COLO829 (cell line): ENCODE data around the gene DMBX1.

Experiments used
- DNase-seq: peaks from one replicate; pipeline ENCODE4 v3.0.0; 2012; ENCODE audit warnings: low spot score

The DMBX1 gene

DNA sequence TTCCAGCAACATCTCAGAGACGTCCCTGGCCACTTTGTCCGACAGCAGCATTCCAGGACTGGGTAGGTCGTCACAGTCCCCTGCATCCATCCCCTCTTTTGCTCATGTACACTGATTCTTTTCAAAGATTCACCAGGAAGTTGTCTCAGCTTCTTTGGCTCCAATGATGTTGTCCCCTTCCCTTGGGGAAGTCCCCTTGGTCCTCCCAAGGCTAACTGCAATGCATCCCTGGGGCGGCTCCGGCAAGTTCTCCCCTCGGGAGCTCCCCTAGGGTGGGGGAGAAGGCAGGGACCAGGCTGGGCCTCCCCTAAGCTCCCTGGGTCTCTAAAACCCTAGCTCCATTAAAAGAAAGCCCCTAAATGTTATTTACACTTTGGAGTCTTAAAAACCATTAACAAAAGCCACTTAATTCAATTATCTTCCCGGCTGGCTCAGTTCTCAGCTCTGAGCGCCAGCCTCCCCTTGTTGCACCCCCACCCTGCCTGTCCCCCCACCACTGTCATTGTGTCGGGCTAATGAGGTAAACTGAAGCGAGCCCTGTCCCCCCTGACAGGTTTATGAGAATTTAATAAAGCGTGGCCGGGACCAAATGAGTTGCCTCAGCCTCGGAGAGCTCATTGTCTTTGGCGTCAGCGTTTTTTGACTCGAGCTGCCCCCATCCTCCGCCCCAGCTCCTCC lies 36.5 kb downstream of the DMBX1 start:
- no peak for DNase-seq

DNA sequence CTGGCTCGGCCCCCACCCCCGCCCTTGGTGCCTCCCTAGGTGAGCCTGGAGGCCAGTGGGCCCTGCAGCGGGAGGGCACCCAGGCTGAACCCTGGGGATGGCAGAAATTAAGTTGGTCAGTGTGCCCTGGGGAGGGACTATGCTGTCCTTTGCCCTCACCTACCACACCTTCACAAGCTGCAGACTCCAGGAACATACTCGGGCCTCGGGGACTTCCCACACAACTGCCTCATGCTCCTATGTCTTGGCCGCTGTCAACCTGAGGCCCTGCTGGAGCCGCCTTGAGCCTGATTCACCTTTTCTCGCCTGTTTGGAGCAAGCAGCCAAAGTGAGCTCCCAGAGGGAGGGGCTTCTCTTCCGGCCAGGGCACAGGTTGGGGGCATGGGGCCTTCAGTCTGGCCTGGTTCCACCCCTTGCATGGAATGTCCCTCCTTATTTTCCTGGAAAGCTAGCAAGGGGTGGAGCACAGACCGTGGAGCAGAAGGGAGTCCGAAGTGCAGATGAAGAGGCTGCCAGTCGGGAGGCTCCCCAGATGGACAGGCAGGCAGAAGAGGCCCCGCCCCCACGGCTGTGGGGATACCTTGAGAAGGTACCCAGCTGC lies 37.2 kb downstream of the DMBX1 start:
- no peak for DNase-seq

DNA sequence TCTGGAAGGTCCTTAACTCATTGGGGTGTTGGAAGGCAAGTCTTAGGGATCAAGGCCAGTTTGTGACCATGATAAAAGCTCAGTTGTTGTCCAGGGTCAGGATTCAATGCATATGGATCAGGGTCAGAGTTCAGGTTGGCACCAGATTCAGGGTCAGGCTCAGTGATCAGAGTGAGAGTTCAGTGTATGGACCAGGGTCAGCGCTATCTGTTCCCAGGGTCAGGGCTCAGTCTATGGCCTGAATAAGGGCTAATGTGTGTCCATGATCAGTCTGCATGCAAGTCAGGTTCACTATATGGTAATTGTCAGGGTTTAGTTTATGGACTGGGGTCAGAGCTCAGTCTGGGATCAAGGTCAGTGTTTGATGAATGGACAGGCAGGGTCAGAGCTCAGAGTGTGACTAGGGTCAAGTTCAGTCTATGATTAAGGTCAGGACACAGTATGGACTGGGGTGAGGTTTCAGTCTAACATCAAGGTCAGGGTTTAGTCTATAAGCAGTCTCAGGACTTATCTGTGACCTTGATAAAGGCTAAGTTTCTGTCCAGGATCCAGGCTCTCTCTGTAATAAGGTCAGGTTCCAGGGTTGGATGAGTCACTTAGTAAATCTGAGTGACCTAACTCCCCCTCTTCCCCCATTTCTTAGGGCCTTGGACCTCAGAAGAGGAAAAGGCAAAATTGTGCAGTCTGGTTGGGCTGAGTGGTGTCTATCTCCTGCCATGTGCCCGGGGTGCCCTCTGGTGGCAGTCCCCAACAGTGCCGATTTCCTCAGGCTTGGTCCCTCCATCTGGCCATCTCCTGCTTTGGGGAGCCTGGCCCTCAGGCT lies 38.0 kb downstream of the DMBX1 start:
- DNase-seq, result peak; percentile 81

DNA sequence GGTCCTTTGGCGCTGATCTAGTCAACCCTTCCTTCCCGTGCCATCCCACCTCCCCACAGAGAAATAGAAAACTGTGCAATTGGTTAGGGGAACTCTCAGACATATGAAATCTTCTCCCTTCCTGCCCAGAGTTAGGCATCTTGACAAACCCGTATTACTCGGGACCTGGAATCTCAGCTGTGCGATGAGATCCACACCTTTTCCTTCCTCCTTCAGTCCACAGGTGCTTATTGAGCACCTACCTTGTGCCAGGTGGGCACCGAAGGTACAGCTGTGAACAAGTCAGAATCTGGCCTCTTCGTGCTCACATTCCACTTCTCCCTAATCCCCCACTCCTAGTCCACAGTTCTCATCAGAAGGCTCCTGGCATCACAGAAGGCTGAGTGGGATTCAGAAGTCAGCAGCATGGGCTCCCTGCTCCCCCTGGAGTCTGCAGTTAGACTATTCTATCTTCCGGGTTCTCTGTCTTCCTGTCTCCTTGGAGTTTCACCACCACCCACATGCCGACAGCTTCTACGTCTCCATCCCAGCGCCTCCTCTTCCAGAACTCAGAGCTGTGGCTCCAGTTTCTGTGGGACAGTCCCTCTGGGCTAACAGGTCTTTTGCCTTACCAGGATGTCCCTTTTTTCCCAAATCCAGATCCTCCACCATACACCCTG lies 38.8 kb downstream of the DMBX1 start:
- peak; percentile 15 for DNase-seq

DNA sequence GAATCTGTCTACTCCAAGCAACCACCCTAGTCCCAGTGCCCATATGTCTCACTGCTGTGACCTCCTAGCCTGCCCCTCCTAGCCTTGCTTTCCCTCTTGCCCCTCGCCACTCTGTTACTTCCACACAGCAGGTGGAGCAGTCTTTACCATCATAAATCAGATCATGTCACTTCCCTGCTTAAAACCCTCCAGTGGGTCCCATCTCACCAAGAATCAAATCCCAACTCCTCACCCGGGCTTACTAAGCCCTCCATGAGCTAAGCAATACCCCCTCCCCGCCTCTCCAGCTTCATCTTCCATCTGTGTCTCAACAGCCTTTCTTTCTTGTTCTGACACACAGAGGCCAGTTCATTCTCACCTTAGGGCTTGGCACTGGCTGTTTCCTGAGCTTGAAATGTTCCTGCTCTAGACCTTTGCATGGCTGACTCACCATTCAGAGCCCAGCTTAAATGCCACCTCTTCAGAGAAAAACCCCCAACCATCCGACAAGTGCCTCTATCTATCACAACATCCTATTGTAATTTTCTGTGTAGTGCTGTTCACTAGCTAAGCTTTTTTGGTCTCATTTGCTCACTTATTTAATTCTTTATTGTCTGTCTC lies 39.5 kb downstream of the DMBX1 start:
- peak; percentile 29 for DNase-seq

DNA sequence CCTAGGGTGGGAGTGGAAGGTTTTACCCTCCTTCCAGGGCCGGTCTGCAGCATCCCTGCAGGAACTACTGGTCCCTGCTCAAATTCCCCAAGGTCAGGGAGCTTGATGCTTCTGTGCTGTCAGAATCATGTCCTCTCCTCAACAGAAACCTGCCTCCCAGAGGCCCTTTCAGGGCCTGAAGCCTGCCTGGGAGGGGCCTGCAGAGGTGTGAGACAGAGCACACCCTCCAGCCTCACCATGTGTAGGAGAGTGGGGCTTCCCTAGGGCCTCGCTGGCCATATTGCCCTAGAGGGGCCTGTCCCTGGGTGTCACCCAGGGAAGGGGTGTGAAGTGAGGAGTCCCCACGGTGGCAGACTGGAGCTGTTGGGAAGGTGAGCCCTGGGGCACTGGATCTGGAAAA lies 40.7 kb downstream of the DMBX1 start:
- DNase-seq, result no peak

GRCh38 chr1:46530791-46531409 lies 41.3 kb downstream of the DMBX1 start:
- DNase-seq, result no peak

DNA sequence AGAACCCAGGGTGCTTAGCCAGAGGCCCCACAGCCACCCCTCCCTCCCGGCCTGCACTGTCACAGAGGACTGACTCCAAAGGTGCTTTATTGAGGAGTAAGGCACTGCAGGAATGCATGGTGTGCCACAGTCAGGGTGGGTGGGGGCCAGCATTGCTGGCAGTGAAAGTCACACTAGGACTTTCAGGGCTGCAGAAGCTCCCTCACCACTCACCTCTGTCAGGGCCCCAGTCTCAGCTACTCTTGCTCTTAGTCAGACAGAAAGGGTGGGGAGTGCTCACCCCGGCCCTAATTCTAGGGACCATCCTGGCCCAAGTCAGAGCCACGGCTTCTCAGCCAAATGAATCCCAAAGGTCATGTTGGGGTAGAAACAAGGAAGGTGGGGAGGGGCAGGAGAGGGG lies 42.5 kb downstream of the DMBX1 start:
- no peak for DNase-seq

DNA sequence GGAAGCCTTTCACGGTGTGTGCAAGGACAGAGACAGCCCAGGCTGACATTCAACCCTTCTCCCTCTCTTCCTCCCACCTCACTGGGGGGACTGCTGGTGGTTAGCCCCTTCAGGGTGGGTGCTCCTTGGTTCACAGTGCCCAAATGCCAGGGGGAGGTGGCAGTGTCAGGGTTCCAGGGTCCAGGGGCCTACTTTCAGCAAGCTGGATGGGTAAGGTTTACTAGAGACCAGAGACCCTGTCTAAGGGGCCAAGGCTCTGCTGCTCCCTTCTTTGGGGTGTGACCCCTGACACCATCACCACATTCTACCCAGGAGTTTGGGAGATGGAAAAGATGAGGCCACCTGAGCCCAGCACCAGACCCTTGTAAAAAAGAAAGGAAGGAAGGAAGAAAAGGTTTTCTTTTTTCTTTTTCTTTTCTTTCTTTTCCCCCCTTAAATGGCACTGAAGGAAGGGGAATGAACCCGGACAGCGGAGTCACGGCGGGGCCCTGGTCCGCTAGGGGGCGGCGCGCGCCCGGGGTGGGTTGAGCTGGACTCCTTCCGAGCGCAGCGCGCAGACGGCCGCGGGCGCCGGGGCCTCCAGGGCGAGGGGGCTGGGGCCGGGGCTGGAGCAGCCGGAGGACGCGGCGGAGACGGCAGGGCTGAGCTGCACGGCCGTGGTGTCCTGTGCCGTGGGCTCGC lies 43.0 kb downstream of the DMBX1 start:
- DNase-seq, result no peak

DNA sequence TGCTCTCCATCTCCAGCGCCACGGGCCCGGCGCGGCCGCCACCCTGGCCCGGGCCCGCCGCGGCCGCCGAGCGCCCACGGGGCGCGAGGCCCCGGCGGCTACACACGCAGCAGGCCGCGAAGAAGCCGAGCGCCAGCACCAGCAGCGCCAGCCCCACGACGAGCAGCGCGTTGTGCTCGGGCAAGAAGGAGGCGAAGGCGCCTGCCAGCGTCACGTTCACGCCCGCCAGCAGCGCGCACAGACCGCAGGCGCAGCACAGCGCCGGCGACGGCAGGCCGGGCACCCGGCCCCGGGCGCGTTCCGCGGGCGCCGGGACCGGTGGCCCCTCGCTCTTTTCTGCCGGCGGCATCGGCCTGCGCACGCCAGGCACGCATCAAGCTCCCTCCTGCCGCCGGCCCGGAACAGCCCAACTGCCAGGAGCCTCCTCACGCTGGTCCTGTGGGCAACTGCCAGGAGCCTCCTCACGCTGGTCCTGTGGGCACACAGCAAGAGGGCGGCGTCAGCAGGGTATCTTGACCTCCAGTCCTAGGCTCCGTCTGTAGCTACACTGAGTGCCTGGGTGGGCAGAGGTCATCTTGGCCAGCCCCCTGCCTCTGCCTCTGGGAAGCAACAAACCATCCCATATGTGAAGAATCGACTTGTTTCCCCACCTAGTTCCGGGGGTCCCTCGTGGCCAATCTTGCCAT lies 43.7 kb downstream of the DMBX1 start:
- DNase-seq, result no peak

DNA sequence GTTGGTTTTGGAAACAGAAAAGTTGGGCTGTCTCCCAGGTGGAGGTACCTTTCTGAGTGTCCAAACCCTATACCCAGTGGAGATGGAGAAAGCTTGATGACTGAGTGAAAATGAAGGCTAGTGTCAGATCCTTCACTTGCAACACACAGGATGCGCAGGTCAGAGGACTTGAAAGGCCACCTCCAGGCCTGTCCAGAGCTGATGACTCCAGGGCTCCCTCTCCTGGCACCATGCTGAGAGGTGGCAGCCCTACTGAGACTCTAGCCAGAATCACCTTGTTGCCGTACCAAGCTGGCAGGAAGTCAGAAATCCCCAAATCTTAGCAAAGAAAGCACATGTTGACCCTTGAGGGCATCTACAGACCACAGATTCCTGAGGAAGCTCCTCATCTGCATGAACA lies 45.4 kb downstream of the DMBX1 start:
- peak; percentile 29 for DNase-seq

DNA sequence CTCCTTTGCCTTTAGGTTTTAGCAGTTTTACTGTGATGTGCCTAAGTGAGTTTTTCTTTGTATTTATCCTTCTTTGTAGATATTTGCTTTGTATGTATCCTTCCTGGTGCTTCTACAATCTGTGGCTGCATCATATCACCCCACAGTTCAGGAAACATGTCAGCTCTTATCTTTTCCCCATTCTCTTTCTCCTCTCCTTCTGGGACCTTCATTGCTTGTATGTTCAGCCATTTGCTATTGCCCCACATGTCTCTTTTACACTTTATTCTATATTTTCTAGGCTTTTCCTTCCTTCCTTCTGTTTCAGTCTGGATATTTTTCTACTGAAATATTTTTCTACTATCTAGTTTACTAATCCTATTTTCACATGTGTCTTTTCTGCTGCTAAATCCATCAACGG lies 46.9 kb downstream of the DMBX1 start:
- DNase-seq, result no peak

DNA sequence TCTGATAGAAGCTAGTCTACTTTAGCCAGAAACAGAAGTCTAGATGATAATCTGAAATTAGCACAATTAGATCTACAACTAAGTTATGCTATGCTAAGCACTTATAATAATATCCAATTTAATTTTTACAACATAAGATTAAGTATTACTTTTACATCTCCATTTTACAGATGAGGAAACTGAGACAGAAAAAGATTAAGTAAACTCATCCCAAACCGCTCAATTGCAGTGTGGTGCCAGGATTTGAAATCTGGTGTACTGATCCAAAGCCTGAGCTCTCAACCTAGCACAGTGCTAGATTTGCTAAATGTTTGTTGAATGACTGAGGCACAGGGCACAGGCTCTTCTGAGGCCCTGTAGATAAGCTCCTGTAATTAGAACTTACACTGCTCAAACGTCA lies 48.0 kb downstream of the DMBX1 start:
- no peak for DNase-seq

- no peak for DNase-seq
Observed at GRCh38 chr1:46538147-46538546, 48.5 kb downstream of the DMBX1 start.
